IMR-90 (cell line): ENCODE results near the gene ADH5. TPM values are rescaled to one million over a fixed set of nuclear protein-coding genes. Genes with fewer than 3 reads are reported as not detected.

Source experiments
- ATAC-seq: fragments of 200-7000 bp; cut with Tn5 transposase; 2 replicates; pipeline ENCODE4 v1.9.1; 2020; ENCODE audit warnings: low read depth, mild to moderate bottlenecking, moderate library complexity
- BruUV-seq: library from RNA; stranded (reverse); fragments of 400-500 nt; replicated peaks from 2 replicates; lab custom pipeline; 2021; lab: Mats Ljungman, UMichigan
- CTCF ChIA-PET: fragments of 300-600 bp; formaldehyde crosslinking; extraction: SDS; loops from one replicate; lab custom pipeline; 2021; ENCODE audit warnings: antibody characterized with exemption; lab: Yijun Ruan, JAX
- POLR2A ChIA-PET: fragments of 300-600 bp; sonication (Branson Sonifier 250); formaldehyde crosslinking; loops from one replicate; lab custom pipeline; 2022; ENCODE audit warnings: antibody characterized with exemption; ENCODE audit not compliant: unreplicated experiment; lab: Charles Lee
- DNase-seq: peaks from one replicate; pipeline ENCODE4 v3.0.0; 2013
- H2AFZ ChIP-seq: replicated peaks from 2 replicates; pipeline ENCODE3; 2013; ENCODE audit warnings: low read length, mild to moderate bottlenecking; ENCODE audit not compliant: poor library complexity
- H2AK5ac ChIP-seq: 2 replicates; pipeline ENCODE4 v1.6.1; 2013; ENCODE audit warnings: low read depth, low read length, inconsistent platforms
- H2AK9ac ChIP-seq: replicated peaks from 2 replicates; pipeline ENCODE3; 2013; ENCODE audit warnings: mild to moderate bottlenecking, low read depth, low read length, moderate library complexity; ENCODE audit not compliant: poor library complexity
- H2BK120ac ChIP-seq: 2 replicates; pipeline ENCODE4 v1.6.1; 2013; ENCODE audit warnings: low read depth, low read length, inconsistent platforms
- H2BK15ac ChIP-seq: 3 replicates; pipeline ENCODE4 v1.6.1; 2013; ENCODE audit warnings: low read depth, low read length, inconsistent platforms
- H2BK20ac ChIP-seq: 2 replicates; pipeline ENCODE4 v1.6.1; 2013; ENCODE audit warnings: low read depth, mild to moderate bottlenecking, inconsistent platforms, low read length, moderate library complexity
- H2BK5ac ChIP-seq: 2 replicates; pipeline ENCODE4 v1.6.1; 2013; ENCODE audit warnings: mild to moderate bottlenecking, low read depth, low read length, inconsistent platforms; ENCODE audit not compliant: poor library complexity, severe bottlenecking
- H3K14ac ChIP-seq: replicated peaks from 2 replicates; pipeline ENCODE4 v1.6.1; 2013; ENCODE audit warnings: low read depth, low read length, inconsistent platforms
- H3K18ac ChIP-seq: 2 replicates; pipeline ENCODE4 v1.6.1; 2013; ENCODE audit warnings: low read depth, low read length, control low read depth
- H3K23ac ChIP-seq: 2 replicates; pipeline ENCODE4 v1.6.1; 2013; ENCODE audit warnings: low read depth, low read length, inconsistent platforms
- H3K27ac ChIP-seq: 2 replicates; pipeline ENCODE4 v1.5.1; 2013; ENCODE audit warnings: mild to moderate bottlenecking, control low read depth, low read length; ENCODE audit not compliant: insufficient read depth
- H3K27me3 ChIP-seq: 2 replicates; pipeline ENCODE4 v1.6.1; 2013; ENCODE audit warnings: low read length; ENCODE audit not compliant: control insufficient read depth, insufficient read depth
- H3K36me3 ChIP-seq: 2 replicates; pipeline ENCODE4 v1.6.1; 2013; ENCODE audit warnings: low read length, mixed read lengths; ENCODE audit not compliant: control insufficient read depth, insufficient read depth
- H3K4ac ChIP-seq: 2 replicates; pipeline ENCODE4 v1.6.1; 2013; ENCODE audit warnings: low read depth, low read length, inconsistent platforms
- H3K4me1 ChIP-seq: 2 replicates; pipeline ENCODE4 v1.6.1; 2013; ENCODE audit warnings: low read length, mixed read lengths; ENCODE audit not compliant: control insufficient read depth, insufficient read depth
- H3K4me2 ChIP-seq: 2 replicates; pipeline ENCODE4 v1.6.1; 2013; ENCODE audit warnings: low read depth, mild to moderate bottlenecking, control low read depth, low read length, moderate library complexity
- H3K4me3 ChIP-seq: 2 replicates; pipeline ENCODE4 v1.5.1; 2013; ENCODE audit warnings: low read depth, mild to moderate bottlenecking, control low read depth, low read length, moderate library complexity; ENCODE audit not compliant: insufficient read depth
- H3K56ac ChIP-seq: 2 replicates; pipeline ENCODE4 v1.6.1; 2013; ENCODE audit warnings: low read length, inconsistent platforms; ENCODE audit not compliant: insufficient read depth; ENCODE audit errors: extremely low read depth
- H3K79me1 ChIP-seq, 2 experiments: 2 replicates each; pipeline ENCODE4 v1.6.1; 2013; ENCODE audit warnings: low read length in 2 of 2, inconsistent platforms in 1 of 2, low read depth in 1 of 2
- H3K9ac ChIP-seq: 2 replicates; pipeline ENCODE4 v1.6.1; 2013; ENCODE audit warnings: low read depth, low read length, control low read depth
- H3K9me1 ChIP-seq: 2 replicates; pipeline ENCODE4 v1.6.1; 2013; ENCODE audit warnings: low read length, inconsistent platforms; ENCODE audit not compliant: insufficient read depth
- H3K9me3 ChIP-seq: 2 replicates; pipeline ENCODE4 v1.6.1; 2013; ENCODE audit warnings: low read length; ENCODE audit not compliant: control insufficient read depth, insufficient read depth
- H4K20me1 ChIP-seq: 2 replicates; pipeline ENCODE4 v1.6.1; 2013; ENCODE audit warnings: low read length, inconsistent platforms; ENCODE audit not compliant: insufficient read depth
- H4K5ac ChIP-seq: 2 replicates; pipeline ENCODE4 v1.6.1; 2013; ENCODE audit warnings: mild to moderate bottlenecking, low read depth, low read length, control low read depth
- H4K8ac ChIP-seq, 2 experiments: 2 replicates each; pipeline ENCODE4 v1.6.1; 2013; ENCODE audit warnings: low read depth in 2 of 2, low read length in 2 of 2, control low read depth in 1 of 2, inconsistent platforms in 1 of 2
- H4K91ac ChIP-seq: 2 replicates; pipeline ENCODE4 v1.6.1; 2013; ENCODE audit warnings: low read depth, low read length, inconsistent platforms; ENCODE audit not compliant: insufficient read depth
- CHD1 ChIP-seq: IDR thresholded peaks from 2 replicates; pipeline ENCODE4 v1.6.1; 2012; ENCODE audit warnings: low read depth, low read length, improper control_type of control experiment
- FOS ChIP-seq: fragments of 150-350 bp; IDR thresholded peaks from 2 replicates; pipeline ENCODE4 v1.6.1; 2016; ENCODE audit warnings: low read depth, low read length
- MXI1 ChIP-seq: IDR thresholded peaks from 2 replicates; pipeline ENCODE4 v1.6.1; 2012; ENCODE audit warnings: low read depth, mild to moderate bottlenecking, low read length, moderate library complexity, borderline replicate concordance
- WGBS, 2 experiments: methylation state at CpG; one replicate each; pipeline versions ENCODE4 v1.1.5 to v1.1.7; 2013; ENCODE audit warnings: missing lambda C conversion rate in 2 of 2; ENCODE audit not compliant: insufficient read length in 1 of 2; ENCODE audit errors: extremely low coverage in 2 of 2; 5-methylcytosine and 5-hydroxymethylcytosine counted together
- dilution Hi-C: fragments of 300-500 bp; cut with HindIII; formaldehyde crosslinking; loops from one replicate; pipeline ENCODE4 v1.14.3; 2018; ENCODE audit warnings: low sequenced_read_pairs; ENCODE audit not compliant: unreplicated experiment
- in situ Hi-C: fragments of 300-500 bp; cut with MboI; formaldehyde crosslinking; loops from 3 replicates; pipeline ENCODE4 v1.14.3; 2019; ENCODE audit warnings: low sequenced_read_pairs, inconsistent platforms, mixed read lengths
- intact Hi-C: fragments of 100-400 bp; cut with micrococcal nuclease; formaldehyde crosslinking; loops from 2 replicates; pipeline ENCODE4 v1.10.0; 2022
- polyA plus RNA-seq, 3 experiments: library from polyadenylated mRNA; depleted of rRNA; stranded (reverse); fragments of >200 nt; gene quantifications; 2 replicates each; pipeline ENCODE4 v1.2.3, GENCODE V29; 2012; ENCODE audit warnings: low replicate concordance in 1 of 3
- total RNA-seq: library from RNA; depleted of rRNA; stranded (reverse); fragments of >200 nt; gene quantifications from 2 replicates; pipeline ENCODE4 v1.2.3, GENCODE V29; 2012

Gene ADH5
- total and polyA plus RNA-seq, 2 of the 4 experiments (the other 2 are of a cell fraction) = 140 to 178 TPM

- no peak overlapping the region for H3K56ac ChIP-seq
- no peak overlapping the region for H2BK15ac ChIP-seq
- no peak overlapping the region for H2BK20ac ChIP-seq
- no peak for ATAC-seq
- dilution Hi-C loops = no loop called here
- WGBS, 2 experiments = no CpG with 5 or more reads among the region's 2 CpGs
- no peak overlapping the region for H2AK9ac ChIP-seq
- H3K4me2 ChIP-seq = no peak overlapping the region
- no peak overlapping the region for H2AK5ac ChIP-seq
- H2BK5ac ChIP-seq = no peak overlapping the region
- H3K9me1 ChIP-seq = no peaks in the 10 kb centered on the region
- H3K9me3 ChIP-seq = no peaks in the 10 kb centered on the region
- H3K27me3 ChIP-seq = no peaks in the 10 kb centered on the region
- H3K27ac ChIP-seq = no peak overlapping the region
- no peak overlapping the region for H4K5ac ChIP-seq
- no peak overlapping the region for H3K4me3 ChIP-seq
- H3K4me1 ChIP-seq = no peaks in the 10 kb centered on the region
- no peak overlapping the region for H2BK120ac ChIP-seq
- no peak overlapping the region for H3K14ac ChIP-seq
- ChIA-PET POLR2A (no interaction called here), CTCF (no interaction called here)
- H4K20me1 ChIP-seq = no peaks in the 10 kb centered on the region
- DNase-seq = no peak
- H3K4ac ChIP-seq = no peak overlapping the region
- TF ChIP-seq MXI1 = no peak
- no peak for TF ChIP-seq FOS
- no peak for TF ChIP-seq CHD1
- H3K18ac ChIP-seq = no peak overlapping the region
- H3K36me3 ChIP-seq = no peaks in the 10 kb centered on the region
- no TSS peak for BruUV-seq
- no peak overlapping the region for H2AFZ ChIP-seq
- H3K9ac ChIP-seq = no peak overlapping the region
- no peaks in the 10 kb centered on the region for H3K79me1 ChIP-seq
- H4K91ac ChIP-seq = no peak overlapping the region
- H4K8ac ChIP-seq = no peak overlapping the region
- H3K23ac ChIP-seq = no peak overlapping the region
- intact Hi-C loops = no loop called here
- in situ Hi-C loops = no loop called here
These were observed 42.8 kb upstream of the ADH5 start for GRCh38 chr4:99131378-99131777.
